AG09319 (cell line): Measurements from ENCODE around the gene CLDN19.
"Not testable (repeated sequence)": the region's sequence is repeated elsewhere in the genome, so short reads cannot be mapped to it uniquely, and the experiment has no call there.

Experiments
- DNase-seq: peaks from one replicate; pipeline ENCODE4 v3.0.0-alpha.2; 2010; ENCODE audit warnings: low read depth; ENCODE audit errors: extremely low read depth
- TF ChIP-seq, protein P1 (sequence below): IDR thresholded peaks from 2 replicates; pipeline ENCODE4 v1.5.1; 2011; ENCODE audit warnings: low read depth, mild to moderate bottlenecking, inconsistent platforms, low read length, moderate library complexity

Gene CLDN19

DNA sequence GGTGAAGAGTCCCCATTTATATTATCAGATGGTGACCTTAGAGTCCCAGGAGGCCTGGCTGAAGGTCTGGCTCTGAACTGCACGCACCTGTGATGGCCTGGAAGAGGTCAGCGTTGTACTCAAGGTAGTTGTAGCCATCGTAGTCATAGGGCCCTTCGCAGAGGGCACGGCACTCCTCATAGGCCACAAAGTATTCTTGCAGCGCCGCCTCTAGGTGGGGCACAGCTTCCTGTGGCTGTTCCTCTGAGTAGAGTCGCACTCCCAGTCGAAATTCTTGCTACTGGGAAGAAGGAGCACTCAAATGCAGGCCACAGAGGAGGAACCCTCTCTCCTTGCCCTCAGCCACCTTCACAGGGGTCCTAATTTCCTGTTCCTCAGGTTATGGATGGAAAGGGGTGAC is 19.1 kb upstream of the CLDN19 start:
- no peak for DNase-seq
- TF ChIP-seq, protein P1, sequence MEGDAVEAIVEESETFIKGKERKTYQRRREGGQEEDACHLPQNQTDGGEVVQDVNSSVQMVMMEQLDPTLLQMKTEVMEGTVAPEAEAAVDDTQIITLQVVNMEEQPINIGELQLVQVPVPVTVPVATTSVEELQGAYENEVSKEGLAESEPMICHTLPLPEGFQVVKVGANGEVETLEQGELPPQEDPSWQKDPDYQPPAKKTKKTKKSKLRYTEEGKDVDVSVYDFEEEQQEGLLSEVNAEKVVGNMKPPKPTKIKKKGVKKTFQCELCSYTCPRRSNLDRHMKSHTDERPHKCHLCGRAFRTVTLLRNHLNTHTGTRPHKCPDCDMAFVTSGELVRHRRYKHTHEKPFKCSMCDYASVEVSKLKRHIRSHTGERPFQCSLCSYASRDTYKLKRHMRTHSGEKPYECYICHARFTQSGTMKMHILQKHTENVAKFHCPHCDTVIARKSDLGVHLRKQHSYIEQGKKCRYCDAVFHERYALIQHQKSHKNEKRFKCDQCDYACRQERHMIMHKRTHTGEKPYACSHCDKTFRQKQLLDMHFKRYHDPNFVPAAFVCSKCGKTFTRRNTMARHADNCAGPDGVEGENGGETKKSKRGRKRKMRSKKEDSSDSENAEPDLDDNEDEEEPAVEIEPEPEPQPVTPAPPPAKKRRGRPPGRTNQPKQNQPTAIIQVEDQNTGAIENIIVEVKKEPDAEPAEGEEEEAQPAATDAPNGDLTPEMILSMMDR: no peak

DNA sequence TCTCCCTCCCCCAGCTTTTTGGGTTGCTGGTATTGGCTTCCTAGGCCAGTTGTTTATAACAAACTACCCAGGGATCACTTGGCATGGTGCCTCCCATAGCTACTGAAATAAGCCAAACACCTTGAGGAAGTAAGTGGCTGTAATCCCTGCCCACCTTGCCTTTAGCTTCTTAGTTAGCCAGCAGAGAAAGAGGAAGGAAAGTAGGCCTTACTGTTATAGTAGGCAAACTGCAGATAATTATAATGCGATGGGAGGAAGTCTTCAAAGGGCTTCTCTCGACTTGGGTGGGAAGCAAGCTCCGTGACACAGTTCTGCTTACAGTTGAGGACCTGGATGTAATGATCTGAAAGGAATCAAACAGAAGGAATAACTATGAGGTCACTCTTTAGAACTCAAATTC is 18.6 kb upstream of the CLDN19 start:
- DNase-seq: no peak
- TF ChIP-seq, protein P1: no peak

DNA sequence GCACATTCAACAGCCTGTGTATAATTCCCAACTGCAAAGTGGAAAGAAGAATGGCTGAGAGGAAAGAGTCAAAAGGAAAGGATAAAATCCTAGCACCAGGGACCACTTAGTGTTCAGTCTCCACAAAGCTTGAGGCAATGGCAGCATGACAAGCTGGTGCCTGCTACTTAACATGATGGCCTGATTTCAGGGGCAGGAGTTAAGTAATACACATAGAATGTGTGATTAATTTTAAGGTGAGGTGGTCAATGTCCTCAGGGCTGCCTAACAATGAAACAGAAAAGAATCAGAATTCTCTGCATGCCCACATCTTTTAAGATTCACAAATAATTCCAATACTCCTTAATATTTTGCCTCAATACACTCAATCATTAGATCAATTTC is 17.8 kb upstream of the CLDN19 start:
- TF ChIP-seq, protein P1: no peak

DNA sequence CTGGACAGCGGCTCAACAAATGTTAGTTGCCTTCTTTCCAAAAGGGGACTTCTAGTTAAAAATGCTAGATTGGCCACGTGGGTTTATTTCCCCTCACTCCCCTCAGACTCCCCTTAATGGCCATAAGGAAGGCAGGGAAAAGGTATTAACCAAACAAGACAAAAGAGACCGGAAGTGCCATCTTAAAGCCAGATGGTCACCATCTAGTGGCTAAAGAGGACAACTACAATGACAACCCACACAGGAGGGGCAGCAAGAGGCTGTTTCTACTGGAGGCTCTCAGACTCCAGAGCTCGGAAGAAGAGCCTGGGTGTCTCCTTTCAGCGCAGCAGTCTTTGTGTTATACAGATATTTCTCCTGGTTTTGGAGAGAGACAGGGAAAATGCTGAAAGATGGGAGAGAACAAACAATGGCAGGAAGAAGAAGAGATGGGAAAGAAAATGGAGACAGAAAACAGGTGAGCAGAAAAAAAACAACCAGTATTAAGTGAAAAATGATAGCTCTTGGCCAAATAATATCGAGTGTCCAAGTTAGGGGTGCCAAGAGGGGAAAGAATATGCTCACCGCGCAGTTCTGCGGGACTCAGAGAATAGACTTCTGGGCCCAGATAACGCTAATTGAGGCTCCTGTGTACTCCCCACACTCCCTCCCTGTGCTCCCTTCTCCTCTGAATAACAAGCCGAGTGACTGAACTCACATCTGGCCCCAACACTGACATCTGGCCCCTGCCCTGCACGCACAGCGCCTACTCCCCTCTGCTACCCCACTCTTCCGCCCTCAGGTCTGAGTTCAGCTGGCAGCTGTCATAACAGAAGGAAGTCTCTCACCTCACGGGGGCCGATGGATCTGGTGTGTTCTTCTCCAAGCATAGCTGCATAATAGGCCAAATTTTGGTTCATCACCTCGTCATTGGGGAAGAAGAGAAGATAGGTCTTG is 17.2 kb upstream of the CLDN19 start:
- TF ChIP-seq, protein P1: peak; percentile 70
- DNase-seq: no peak

More for the DNA sequence above, 17.8 kb upstream of the CLDN19 start:
- DNase-seq: no peak

DNA sequence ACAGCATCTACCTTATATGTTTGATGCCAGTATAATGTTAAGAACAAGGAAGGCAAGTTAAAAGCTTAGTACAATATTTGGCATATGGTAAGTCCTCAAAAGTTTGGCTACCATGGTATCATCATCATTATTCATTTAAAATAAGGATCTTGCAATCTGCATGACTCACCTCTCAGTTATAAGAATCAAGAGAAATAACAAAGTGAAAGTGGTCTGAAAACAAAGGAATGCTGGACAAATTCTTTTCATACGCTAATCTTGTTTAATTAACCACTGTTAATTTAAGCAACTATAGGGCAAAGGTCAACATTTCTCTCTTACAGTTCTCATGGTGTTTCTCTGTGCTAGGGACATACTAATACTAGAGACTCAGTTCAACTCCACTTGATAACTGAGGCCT is 13.0 kb upstream of the CLDN19 start:
- TF ChIP-seq, protein P1: no peak
- DNase-seq: no peak

DNA sequence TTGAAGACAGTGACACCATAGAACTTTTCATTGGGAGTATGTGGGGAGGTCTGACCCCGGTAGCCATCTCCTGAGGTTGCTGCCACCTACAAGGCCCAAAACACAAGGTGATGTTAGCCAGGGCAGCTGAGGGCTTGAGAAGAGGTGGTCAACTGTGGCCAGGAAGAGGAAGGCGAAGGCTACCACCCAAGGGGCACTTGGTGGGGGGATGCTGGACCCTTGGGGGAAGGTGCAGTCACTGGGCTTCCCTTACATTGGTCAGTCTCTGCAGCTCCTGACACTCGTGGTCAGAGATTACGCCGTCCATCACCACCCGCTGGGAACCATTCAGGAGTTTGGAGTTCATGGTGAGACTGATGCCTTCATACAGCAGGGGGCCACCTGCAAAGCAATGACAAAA is 12.2 kb upstream of the CLDN19 start:
- DNase-seq: no peak
- TF ChIP-seq, protein P1: no peak

DNA sequence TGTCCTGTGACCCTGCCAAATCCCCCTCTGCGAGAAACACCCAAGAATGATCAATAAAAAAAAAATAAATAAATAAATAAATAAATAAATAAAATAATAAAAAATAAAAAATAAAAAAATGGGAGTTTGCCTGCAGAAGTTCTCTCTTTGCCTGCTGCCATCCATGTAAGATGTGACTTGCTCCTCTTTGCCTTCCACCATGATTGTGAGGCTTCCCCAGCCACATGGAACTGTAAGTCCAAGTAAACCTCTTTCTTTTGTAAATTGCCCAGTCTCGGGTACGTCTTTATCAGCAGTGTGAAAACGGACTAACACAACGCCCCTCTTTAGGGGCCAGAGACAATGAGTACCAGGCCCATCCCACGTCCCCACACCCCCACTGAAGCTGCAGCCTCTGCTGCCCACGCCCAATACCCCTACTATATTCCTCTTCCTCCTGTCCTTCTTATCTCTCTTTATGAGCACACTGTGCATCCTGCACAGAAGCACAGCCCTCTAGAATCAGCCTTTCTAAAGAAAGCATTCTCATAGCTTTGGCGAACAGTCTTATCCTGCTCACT is 11.6 kb upstream of the CLDN19 start:
- not testable (repeated sequence) for DNase-seq
